ENCODE measurements around the gene BDKRB1.

Gene BDKRB1

GRCh38 chr14:96261772-96262655 lies 6.0 kb downstream of the BDKRB1 start:
- peak; percentile 52 for DNase-seq

GRCh38 chr14:96263347-96264199 lies 7.6 kb downstream of the BDKRB1 start:
- no peak for DNase-seq

DNA sequence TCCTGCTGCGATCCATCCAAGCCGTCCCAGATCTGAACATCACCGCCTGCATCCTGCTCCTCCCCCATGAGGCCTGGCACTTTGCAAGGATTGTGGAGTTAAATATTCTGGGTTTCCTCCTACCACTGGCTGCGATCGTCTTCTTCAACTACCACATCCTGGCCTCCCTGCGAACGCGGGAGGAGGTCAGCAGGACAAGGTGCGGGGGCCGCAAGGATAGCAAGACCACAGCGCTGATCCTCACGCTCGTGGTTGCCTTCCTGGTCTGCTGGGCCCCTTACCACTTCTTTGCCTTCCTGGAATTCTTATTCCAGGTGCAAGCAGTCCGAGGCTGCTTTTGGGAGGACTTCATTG lies 8.2 kb downstream of the BDKRB1 start:
- DNase-seq, result no peak

- no peak for DNase-seq
Observed at GRCh38 chr14:96264853-96265252, 8.8 kb downstream of the BDKRB1 start.

DNA sequence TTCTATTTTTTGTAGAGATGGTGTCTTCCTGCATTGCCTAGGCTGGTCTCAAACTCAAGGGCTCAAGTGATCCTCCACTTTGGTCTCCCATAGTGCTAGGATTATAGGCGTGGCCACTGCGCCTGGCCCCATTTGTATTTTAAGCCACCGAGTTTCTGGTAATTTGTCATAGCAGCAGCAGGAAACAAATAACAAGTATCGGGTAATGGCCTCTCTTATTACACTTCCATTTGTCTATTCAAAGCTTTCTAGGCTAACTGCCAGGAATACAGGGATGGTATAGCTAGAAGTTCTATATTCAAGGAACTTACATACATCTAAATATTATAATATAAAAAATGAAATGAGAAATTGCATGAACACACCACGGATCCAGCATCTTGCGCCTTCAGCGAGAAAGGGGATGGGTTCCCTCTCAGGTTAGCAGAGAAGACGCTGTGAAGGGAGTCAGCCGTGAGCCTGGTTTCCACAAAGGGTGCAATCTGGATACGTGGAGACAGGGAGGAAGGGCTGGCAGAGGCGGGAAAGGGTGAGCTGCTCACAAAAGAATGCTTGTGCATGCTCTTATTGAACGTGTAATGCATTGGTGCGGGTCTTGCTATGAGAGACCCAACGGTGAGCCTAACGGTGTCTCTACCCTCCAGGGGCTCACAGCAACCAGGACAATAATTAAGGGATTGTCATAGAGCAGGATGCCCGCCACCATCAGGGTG lies 9.5 kb downstream of the BDKRB1 start:
- peak; percentile 60 for DNase-seq

DNA sequence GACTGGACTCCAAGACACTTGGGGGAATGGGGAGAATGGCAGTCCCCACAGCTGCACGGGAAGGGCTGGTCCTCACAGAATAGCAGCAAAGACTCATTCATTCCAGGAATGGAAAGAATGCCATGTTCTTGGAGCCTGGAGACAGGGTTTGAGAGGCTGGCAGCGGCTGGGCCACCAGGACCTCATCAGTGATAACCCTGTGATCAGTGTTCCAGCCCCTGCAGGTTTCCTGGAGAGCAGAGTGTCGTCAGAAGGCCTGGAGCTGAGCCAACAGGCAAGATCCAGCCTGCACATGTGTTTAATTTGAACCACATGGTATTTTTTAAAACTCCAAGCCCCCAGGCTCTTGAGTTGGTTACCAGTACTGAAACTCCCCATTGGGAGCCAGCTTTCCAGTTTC lies 11.3 kb downstream of the BDKRB1 start:
- peak; percentile 87 for DNase-seq

DNA sequence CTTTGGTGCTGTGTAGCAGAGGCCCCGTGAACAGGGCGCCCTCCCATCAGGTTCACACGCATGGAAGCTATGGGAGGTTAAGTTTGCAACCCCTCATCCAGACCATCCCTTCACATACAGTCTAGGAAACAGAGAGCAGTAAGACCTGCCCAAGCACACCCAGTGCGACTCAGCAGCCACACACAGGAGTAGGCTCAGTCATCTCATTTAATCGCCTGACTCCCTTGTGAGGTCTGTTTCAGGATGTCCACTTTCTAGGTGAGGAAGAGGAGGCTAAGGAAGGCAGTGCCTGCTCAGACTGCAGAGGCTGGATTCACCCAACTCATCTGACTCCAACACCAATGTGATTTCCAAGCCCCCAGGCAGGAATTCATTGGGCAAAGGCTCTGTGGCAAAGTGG lies 11.9 kb downstream of the BDKRB1 start:
- DNase-seq, result no peak

- no peak for DNase-seq
Observed at GRCh38 chr14:96268431-96269358, 12.7 kb downstream of the BDKRB1 start.

GRCh38 chr14:96269359-96269710 lies 13.3 kb downstream of the BDKRB1 start:
- DNase-seq, result no peak

DNA sequence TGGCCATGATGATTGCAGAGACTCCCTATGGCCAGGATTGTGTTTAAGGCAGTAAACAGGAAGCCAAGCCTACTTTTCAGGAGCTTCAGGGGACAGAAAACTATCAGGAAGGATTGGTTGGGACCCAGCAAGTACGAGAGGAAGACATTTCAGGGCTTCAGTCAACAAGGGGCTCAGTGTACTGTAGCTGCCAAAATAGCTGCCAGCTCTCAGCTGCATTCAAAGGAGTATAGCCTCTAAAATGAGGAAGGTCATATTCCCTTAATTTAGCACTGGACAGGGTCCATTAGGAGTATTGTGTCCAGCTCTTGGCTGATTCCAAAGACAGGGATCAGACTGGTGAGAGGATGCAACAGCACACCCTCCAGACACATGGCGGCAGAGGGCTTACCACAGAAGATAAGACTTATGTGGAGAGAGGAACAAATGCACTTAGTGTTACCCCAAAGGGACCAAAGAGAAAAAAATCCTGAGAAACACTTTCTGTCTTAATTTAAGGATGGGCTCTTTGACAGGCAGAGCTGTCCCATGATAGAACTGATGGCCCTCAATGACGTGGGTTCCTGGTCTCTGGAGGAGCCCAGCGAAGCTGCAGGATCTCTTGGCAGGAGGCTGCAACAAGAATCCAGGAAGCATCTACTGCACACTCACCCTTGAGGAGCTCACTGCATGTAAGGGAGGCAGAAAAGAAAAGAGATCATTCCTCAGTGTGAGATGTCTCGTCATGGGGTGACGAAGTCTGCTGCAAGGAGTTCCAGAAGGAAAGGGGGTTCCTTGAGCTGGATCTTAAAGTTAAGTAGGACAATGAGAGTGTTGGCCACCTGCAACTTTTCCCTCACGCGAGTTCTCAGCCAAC lies 14.8 kb downstream of the BDKRB1 start:
- DNase-seq, result no peak

- DNase-seq, result no peak
Observed at GRCh38 chr14:96271421-96271762, 15.4 kb downstream of the BDKRB1 start.

DNA sequence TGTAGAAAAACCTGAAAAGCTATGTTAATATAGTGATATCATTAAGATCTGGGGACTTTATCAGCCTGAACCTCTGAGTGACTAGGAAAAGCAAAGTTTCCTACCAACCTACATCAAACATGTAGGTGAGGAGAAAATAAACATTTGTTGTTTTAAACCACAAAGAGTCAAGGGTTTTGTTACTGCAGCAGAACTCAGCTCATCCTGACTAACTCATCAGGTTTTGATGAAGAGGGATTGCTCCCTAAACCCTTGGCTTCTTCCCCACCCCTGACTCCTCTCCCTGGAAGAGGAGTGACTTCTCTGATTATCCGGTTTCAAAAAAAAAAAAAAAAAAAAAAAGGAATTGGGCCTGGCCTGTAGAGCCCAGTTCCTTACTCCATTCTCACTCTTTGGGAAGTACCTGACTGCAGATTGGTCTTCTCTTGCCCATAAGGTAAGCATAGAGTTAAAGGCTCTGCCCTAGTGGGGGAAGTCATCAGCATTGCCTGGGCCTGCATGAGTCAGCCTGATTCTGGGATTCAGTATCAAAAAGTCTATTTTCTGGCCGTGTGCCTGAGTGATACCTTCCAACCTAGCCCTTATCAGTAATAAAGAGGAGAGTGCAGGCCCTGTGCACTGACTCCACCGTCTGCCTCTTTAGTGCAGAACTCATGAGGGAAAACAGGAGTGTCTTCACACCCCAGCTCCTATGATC lies 16.9 kb downstream of the BDKRB1 start:
- no peak for DNase-seq

DNA sequence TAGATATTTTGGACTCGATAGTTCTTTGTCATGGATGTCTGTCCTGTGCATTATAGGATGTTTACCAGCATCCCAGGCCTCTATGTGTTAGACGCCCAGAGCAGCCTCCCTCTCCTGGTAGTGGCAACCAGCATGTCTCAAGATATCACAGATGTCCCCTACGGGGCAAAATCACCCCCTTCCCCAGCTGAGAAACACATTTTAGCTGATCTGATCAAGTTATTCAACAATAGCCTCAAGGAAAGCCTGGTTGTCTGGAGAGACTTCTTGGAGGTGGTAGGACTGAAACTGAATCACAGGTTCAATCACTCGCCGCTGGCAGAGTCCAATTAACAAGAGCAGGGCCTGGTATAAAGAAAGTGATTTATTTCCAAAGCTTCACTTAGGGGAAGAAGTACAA lies 17.6 kb downstream of the BDKRB1 start:
- DNase-seq, result no peak

GRCh38 chr14:96274122-96274521 lies 18.1 kb downstream of the BDKRB1 start:
- DNase-seq, result no peak

DNA sequence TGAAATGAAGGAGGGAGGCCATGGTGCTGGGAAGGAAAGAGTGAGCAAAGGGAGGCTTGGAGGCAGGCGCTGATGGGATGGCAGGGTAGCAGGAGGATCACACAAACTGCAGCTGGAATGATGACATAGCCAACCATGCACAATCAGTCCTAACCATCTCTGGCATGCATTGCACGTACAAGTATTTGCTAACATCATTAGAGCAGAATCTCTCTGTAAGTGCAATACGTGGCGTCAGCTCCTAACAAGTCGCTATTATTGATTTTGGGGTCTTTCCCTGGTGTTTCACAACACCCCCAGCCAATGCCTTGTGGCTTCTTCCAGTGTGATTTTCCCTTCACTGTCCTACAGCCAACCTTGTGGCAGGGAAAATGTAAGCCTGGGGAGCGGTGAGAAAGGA lies 18.5 kb downstream of the BDKRB1 start:
- DNase-seq, result no peak

DNA sequence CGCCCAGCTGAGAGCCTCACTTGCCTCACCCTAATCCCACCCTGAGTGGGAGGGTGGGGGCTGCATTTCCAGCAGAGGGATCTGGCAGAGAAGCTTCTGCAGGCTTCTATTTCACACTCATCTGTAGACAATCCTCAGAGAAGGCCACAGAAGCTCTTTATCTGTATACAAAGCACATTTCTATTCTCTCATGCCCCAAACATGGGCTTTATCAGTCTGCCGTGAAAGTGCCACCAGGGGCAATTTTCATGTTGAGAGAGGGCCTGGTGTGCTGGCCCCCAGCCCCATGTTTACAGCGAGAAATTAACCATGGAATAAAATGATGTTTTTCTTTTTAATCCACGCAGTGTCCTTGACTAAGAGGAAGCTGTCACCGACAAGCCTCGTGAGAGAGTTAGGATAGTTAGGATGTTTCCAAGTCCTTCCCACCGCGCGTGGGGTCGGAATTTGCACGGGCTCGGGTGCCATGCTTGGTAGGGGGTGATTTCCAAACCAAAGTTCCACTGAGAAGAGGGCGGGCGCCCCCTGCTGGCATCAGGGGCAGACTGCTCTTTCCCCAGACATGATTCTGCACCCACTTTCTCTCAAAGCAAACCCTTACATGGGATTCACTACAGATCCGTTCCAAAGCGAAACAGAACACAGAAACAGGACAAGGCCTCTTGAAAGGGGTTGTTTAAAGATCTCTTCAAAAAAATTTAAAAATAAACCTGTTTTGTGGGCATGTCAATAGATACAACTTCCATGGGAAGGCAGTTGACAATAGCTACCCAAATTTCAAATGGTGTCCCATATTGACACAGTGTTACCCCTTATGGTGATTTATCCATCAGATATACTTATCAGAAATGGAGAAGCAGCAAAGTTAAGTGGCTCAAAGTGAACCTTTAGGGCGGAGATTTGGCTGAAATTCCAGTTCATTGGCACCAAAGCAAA lies 19.4 kb downstream of the BDKRB1 start:
- DNase-seq, result peak; percentile 70

- no peak for DNase-seq
Observed at GRCh38 chr14:96277890-96278289, 21.9 kb downstream of the BDKRB1 start.

DNA sequence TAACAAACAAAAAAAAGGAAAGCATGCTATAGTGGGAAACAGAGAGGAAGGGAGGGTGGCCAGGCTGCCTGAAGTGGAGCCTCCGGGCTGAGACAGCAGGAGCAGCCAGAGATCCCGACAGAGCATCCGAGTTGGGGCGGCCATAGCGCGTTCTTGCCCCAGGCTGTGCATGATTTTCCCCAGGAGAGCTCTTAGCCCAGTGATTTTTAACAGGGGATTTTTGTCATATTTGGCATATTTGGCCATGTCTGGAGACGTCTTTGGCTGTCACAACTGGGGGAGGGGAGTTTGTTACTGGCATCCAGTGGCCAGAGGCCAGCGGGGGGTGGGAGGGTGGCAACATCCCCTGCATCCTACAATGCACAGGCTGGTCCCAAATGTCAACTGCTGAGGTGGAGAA lies 23.6 kb downstream of the BDKRB1 start:
- DNase-seq, result no peak

DNA sequence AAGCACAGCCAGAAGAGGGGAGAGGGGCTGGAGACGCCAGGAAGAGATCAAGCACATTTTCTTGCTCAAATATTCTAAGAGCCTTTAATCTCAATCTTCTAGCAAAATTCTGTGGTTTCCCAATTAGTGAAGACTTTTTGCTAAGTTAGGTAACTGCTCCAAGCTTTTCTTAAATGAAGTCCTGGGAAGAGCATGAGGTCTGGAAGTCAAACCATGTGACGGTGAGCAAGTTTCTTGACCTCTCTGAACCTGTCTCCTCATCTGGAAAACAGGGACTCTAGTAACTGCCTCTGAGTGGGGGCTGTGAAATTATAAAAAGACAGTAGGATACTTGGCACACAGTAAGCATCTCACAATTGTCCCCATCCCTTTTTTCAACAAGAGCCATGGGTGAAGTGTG lies 24.1 kb downstream of the BDKRB1 start:
- DNase-seq, result no peak

- no peak for DNase-seq
Observed at GRCh38 chr14:96281486-96281885, 25.5 kb downstream of the BDKRB1 start.

All from COR-L47 (cell line).